H9 (cell line): ENCODE results near the gene GRID2IP. TPM values are rescaled to one million over a fixed set of nuclear protein-coding genes. Genes with fewer than 3 reads are reported as not detected.
"Not testable (repeated sequence)": the region's sequence is repeated elsewhere in the genome, so short reads cannot be mapped to it uniquely, and the experiment has no call there.

Experiments used
- DNase-seq: peaks from one replicate; pipeline ENCODE4 v3.0.0-alpha.2; 2017
- H2AFZ ChIP-seq: one replicate; pipeline ENCODE4 v1.6.1; 2013; ENCODE audit warnings: mild to moderate bottlenecking, low read length, control low read depth, moderate library complexity
- H2AK5ac ChIP-seq: 2 replicates; pipeline ENCODE4 v1.6.1; 2013; ENCODE audit warnings: low read length, control low read depth, mixed read lengths; ENCODE audit not compliant: insufficient read length
- H2BK120ac ChIP-seq: one replicate; pipeline ENCODE4 v1.6.1; 2013; ENCODE audit warnings: low read depth, mild to moderate bottlenecking, low read length, control low read depth, inconsistent platforms; ENCODE audit not compliant: poor library complexity, severe bottlenecking
- H2BK12ac ChIP-seq: 2 replicates; pipeline ENCODE4 v1.6.1; 2013; ENCODE audit warnings: low read length, control low read depth, mixed read lengths, low read depth; ENCODE audit not compliant: insufficient read length
- H2BK15ac ChIP-seq: 2 replicates; pipeline ENCODE4 v1.6.1; 2013; ENCODE audit warnings: low read depth, low read length, control low read depth
- H2BK20ac ChIP-seq: one replicate; pipeline ENCODE4 v1.6.1; 2013; ENCODE audit warnings: low read depth, mild to moderate bottlenecking, low read length, control low read depth, inconsistent platforms; ENCODE audit not compliant: poor library complexity, severe bottlenecking
- H2BK5ac ChIP-seq: 2 replicates; pipeline ENCODE4 v1.6.1; 2013; ENCODE audit warnings: low read length, control low read depth, mixed read lengths; ENCODE audit not compliant: insufficient read length
- H3K14ac ChIP-seq: 2 replicates; pipeline ENCODE4 v1.6.1; 2013; ENCODE audit warnings: low read length, control low read depth; ENCODE audit not compliant: insufficient read depth
- H3K18ac ChIP-seq: 2 replicates; pipeline ENCODE4 v1.6.1; 2013; ENCODE audit warnings: low read depth, mild to moderate bottlenecking, mixed read lengths, low read length, control low read depth; ENCODE audit not compliant: insufficient read length
- H3K23ac ChIP-seq: 2 replicates; pipeline ENCODE4 v1.6.1; 2013; ENCODE audit warnings: low read length, control low read depth, mixed read lengths, low read depth; ENCODE audit not compliant: insufficient read length
- H3K23me2 ChIP-seq: 2 replicates; pipeline ENCODE4 v1.6.1; 2013; ENCODE audit warnings: low read depth, mild to moderate bottlenecking, mixed read lengths, low read length, control low read depth; ENCODE audit not compliant: insufficient read length, poor library complexity, severe bottlenecking
- H3K27ac ChIP-seq: 2 replicates; pipeline ENCODE4 v1.5.1; 2013; ENCODE audit warnings: low read length, control low read depth, mixed read lengths, low read depth; ENCODE audit not compliant: insufficient read length
- H3K27me3 ChIP-seq: 2 replicates; pipeline ENCODE4 v1.6.1; 2013; ENCODE audit warnings: low read length, control low read depth, inconsistent platforms; ENCODE audit not compliant: insufficient read depth
- H3K4ac ChIP-seq: 2 replicates; pipeline ENCODE4 v1.6.1; 2013; ENCODE audit warnings: low read depth, mild to moderate bottlenecking, control low read depth, inconsistent platforms, low read length, moderate library complexity
- H3K4me1 ChIP-seq: 2 replicates; pipeline ENCODE4 v1.6.1; 2013; ENCODE audit warnings: low read length, control low read depth, inconsistent platforms; ENCODE audit not compliant: insufficient read depth
- H3K4me2 ChIP-seq: 2 replicates; pipeline ENCODE4 v1.6.1; 2013; ENCODE audit warnings: low read length, control low read depth, mixed read lengths; ENCODE audit not compliant: insufficient read length, insufficient read depth
- H3K56ac ChIP-seq: 2 replicates; pipeline ENCODE4 v1.6.1; 2013; ENCODE audit warnings: low read depth, mild to moderate bottlenecking, mixed read lengths, low read length, control low read depth; ENCODE audit not compliant: insufficient read length
- H3K79me1 ChIP-seq: 2 replicates; pipeline ENCODE4 v1.6.1; 2013; ENCODE audit warnings: low read depth, mild to moderate bottlenecking, moderate library complexity, low read length, control low read depth, inconsistent platforms; ENCODE audit not compliant: insufficient read depth, poor library complexity, severe bottlenecking
- H3K79me2 ChIP-seq: 2 replicates; pipeline ENCODE4 v1.6.1; 2013; ENCODE audit warnings: low read length, control low read depth, inconsistent platforms; ENCODE audit not compliant: insufficient read depth
- H3K9ac ChIP-seq: 2 replicates; pipeline ENCODE4 v1.6.1; 2013; ENCODE audit warnings: low read length, control low read depth, mixed read lengths; ENCODE audit not compliant: insufficient read length; ENCODE audit errors: extremely low read depth
- H3K9me3 ChIP-seq: one replicate; pipeline ENCODE4 v1.6.1; 2013; ENCODE audit warnings: low read depth, low read length, inconsistent platforms; ENCODE audit not compliant: control insufficient read depth
- H3T11ph ChIP-seq: one replicate; pipeline ENCODE4 v1.6.1; 2013; ENCODE audit warnings: mild to moderate bottlenecking, low read length, control low read depth, inconsistent platforms
- H4K20me1 ChIP-seq: one replicate; pipeline ENCODE4 v1.6.1; 2013; ENCODE audit not compliant: control insufficient read depth, insufficient read length, insufficient read depth
- H4K5ac ChIP-seq: 2 replicates; pipeline ENCODE4 v1.6.1; 2013; ENCODE audit warnings: low read depth, mild to moderate bottlenecking, mixed read lengths, low read length, control low read depth; ENCODE audit not compliant: insufficient read length
- H4K8ac ChIP-seq: replicated peaks from 2 replicates; pipeline ENCODE4 v1.6.1; 2013; ENCODE audit warnings: low read length, control low read depth, mixed read lengths, low read depth; ENCODE audit not compliant: insufficient read length
- H4K91ac ChIP-seq: 2 replicates; pipeline ENCODE4 v1.6.1; 2013; ENCODE audit warnings: low read depth, mild to moderate bottlenecking, moderate library complexity, mixed read lengths, low read length, control low read depth; ENCODE audit not compliant: insufficient read length
- H3K27ac Mint-ChIP-seq, 3 experiments: 2 replicates in 2 of 3; 3 replicates in 1 of 3; pipeline ENCODE4 v1.8.0; 2020 to 2021; ENCODE audit warnings: mixed read lengths in 3 of 3, mild to moderate bottlenecking in 1 of 3, moderate library complexity in 1 of 3
- H3K27me3 Mint-ChIP-seq: 2 replicates; pipeline ENCODE4 v1.8.0; 2021; ENCODE audit warnings: low read depth, mild to moderate bottlenecking, moderate library complexity, mixed read lengths
- H3K36me3 Mint-ChIP-seq, 3 experiments: 2 replicates in 2 of 3; 3 replicates in 1 of 3; pipeline ENCODE4 v1.8.0; 2020 to 2021; ENCODE audit warnings: low read depth in 3 of 3, mixed read lengths in 3 of 3; ENCODE audit not compliant: insufficient read depth in 1 of 3
- H3K4me1 Mint-ChIP-seq, 2 experiments: 2 replicates each; pipeline ENCODE4 v1.8.0; 2020; ENCODE audit warnings: mixed read lengths in 2 of 2
- H3K4me3 Mint-ChIP-seq, 2 experiments: 2 replicates in 1 of 2; 3 replicates in 1 of 2; pipeline ENCODE4 v1.8.0; 2020 to 2021; ENCODE audit warnings: mild to moderate bottlenecking in 2 of 2, mixed read lengths in 2 of 2, moderate library complexity in 1 of 2
- H3K9me3 Mint-ChIP-seq, 2 experiments: 2 replicates in 1 of 2; 3 replicates in 1 of 2; pipeline ENCODE4 v1.8.0; 2020; ENCODE audit warnings: mild to moderate bottlenecking in 2 of 2, mixed read lengths in 2 of 2, moderate library complexity in 1 of 2
- CTCF ChIP-seq: fragments of 200-600 bp; sonication (generic); conservative IDR thresholded peaks from 3 replicates; pipeline ENCODE4 v1.8.0; 2021; ENCODE audit warnings: antibody characterized with exemption, mild to moderate bottlenecking
- WGBS: extraction: QIAGEN DNeasy Blood & Tissue Kit; methylation state at CpG from one replicate; pipeline ENCODE4 v1.1.7; 2013; ENCODE audit warnings: missing lambda C conversion rate, low lambda C conversion rate, mixed read lengths; ENCODE audit not compliant: insufficient read length; ENCODE audit errors: extremely low coverage; 5-methylcytosine and 5-hydroxymethylcytosine counted together
- total RNA-seq: library from RNA; stranded (reverse); gene quantifications from 2 replicates; pipeline ENCODE4 v1.2.1, GENCODE V29; 2021

The GRID2IP gene
- total RNA-seq, 1 experiment from 2014 or later = 1.7 TPM

GRCh38 chr7:6460303-6460702 is 91.0 kb downstream of the GRID2IP start:
- Histone ChIP-seq H2AK5ac (no peak overlapping the region), H3K4me1 (no peaks in the 10 kb centered on the region), H3K23me2 (no peaks in the 10 kb centered on the region), H3K23ac (no peak overlapping the region), H3K9me3 (no peaks in the 10 kb centered on the region), H3K18ac (no peak overlapping the region), H3K9ac (no peak overlapping the region), H3T11ph (no peak overlapping the region), H3K4me2 (no peak overlapping the region), H3K27ac (no peak overlapping the region), H4K91ac (no peak overlapping the region), H4K5ac (no peak overlapping the region), H2BK20ac (no peak overlapping the region), H4K8ac (no peak overlapping the region), H3K79me2 (no peaks in the 10 kb centered on the region), H3K27me3 (no peaks in the 10 kb centered on the region), H2BK5ac (no peak overlapping the region), H2BK12ac (no peak overlapping the region), H3K4ac (no peak overlapping the region), H4K20me1 (no peaks in the 10 kb centered on the region), H3K14ac (no peak overlapping the region), H2BK15ac (no peak overlapping the region), H3K56ac (no peak overlapping the region), H2BK120ac (no peak overlapping the region), H2AFZ (no peak overlapping the region), H3K79me1 (no peaks in the 10 kb centered on the region)
- Mint-ChIP-seq H3K9me3 (no peaks in the 10 kb centered on the region), H3K27ac (no peak overlapping the region), H3K4me1 (no peaks in the 10 kb centered on the region), H3K27me3 (no peaks in the 10 kb centered on the region), H3K4me3 (no peak overlapping the region), H3K36me3 (peaks cover 12 to 35% (median 15%) of the 10 kb centered on the region in 3 experiments; a peak in 6 of 7 replicates)
- no peak for DNase-seq
- no CpG with 5 or more reads among the region's 6 CpGs for WGBS
- no peak for TF ChIP-seq CTCF

GRCh38 chr7:6458676-6459075 is 92.6 kb downstream of the GRID2IP start:
- H3K79me1 ChIP-seq, H3T11ph ChIP-seq, H3K18ac ChIP-seq, H3K9me3 ChIP-seq, H2BK5ac ChIP-seq, H3K14ac ChIP-seq, H2BK20ac ChIP-seq, H3K79me2 ChIP-seq, H3K27me3 ChIP-seq, H4K20me1 ChIP-seq, H3K4me1 ChIP-seq, H3K56ac ChIP-seq, H2BK15ac ChIP-seq, H2BK12ac ChIP-seq, H3K4ac ChIP-seq, H3K4me2 ChIP-seq, H2AFZ ChIP-seq, H4K8ac ChIP-seq, H3K23ac ChIP-seq, H3K27ac ChIP-seq, DNase-seq, H3K9me3 Mint-ChIP-seq, H3K4me3 Mint-ChIP-seq, H3K4me1 Mint-ChIP-seq, H3K23me2 ChIP-seq, H3K9ac ChIP-seq, H2AK5ac ChIP-seq, H4K5ac ChIP-seq, H4K91ac ChIP-seq, H2BK120ac ChIP-seq, H3K27me3 Mint-ChIP-seq, H3K27ac Mint-ChIP-seq: not testable (repeated sequence)
- WGBS = no CpG with 5 or more reads among the region's 3 CpGs
- peaks cover 8 to 26% (median 10%) of the 10 kb centered on the region in 3 experiments; a peak in 6 of 7 replicates for H3K36me3 Mint-ChIP-seq
